ENCODE data around the gene GJD3.
A peak's percentile ranks its signal among the peaks of the same experiment; 100 is the strongest.

Gene GJD3

GRCh38 chr17:40346765-40347158 is 17.8 kb downstream of the GJD3 start:
- H3K27ac Mint-ChIP-seq = peak overlapping the region; percentile 93
- H3K4me1 Mint-ChIP-seq = peaks cover 82% of the 10 kb centered on the region
- H3K4me3 Mint-ChIP-seq = peak overlapping the region; percentile 95

GRCh38 chr17:40345994-40346764 is 18.4 kb downstream of the GJD3 start:
- Mint-ChIP-seq H3K4me1 (peaks cover 78% of the 10 kb centered on the region), H3K27ac (peak overlapping the region; percentile 93), H3K4me3 (peak overlapping the region; percentile 95), H3K27me3 (ENCODE audit: low read depth, poor library complexity) (no peaks in the 10 kb centered on the region), H3K36me3 (ENCODE audit: low read depth) (peaks cover 14% of the 10 kb centered on the region), H3K9me3 (no peaks in the 10 kb centered on the region)
- no peak for TF ChIP-seq CTCF (IDR thresholded peaks at IDR 0.05)
- no peak for DNase-seq

More at GRCh38 chr17:40346765-40347158, 17.8 kb downstream of the GJD3 start:
- Mint-ChIP-seq H3K36me3 (ENCODE audit: low read depth) (peaks cover 14% of the 10 kb centered on the region), H3K9me3 (no peaks in the 10 kb centered on the region), H3K27me3 (ENCODE audit: low read depth, poor library complexity) (no peaks in the 10 kb centered on the region)
- DNase-seq = no peak
- TF ChIP-seq CTCF (IDR thresholded peaks at IDR 0.05) = no peak

GRCh38 chr17:40345161-40345993 is 19.2 kb downstream of the GJD3 start:
- Mint-ChIP-seq H3K27ac (peak overlapping the region; percentile 93), H3K4me3 (peak overlapping the region; percentile 95), H3K27me3 (ENCODE audit: low read depth, poor library complexity) (no peaks in the 10 kb centered on the region), H3K4me1 (peaks cover 80% of the 10 kb centered on the region), H3K9me3 (no peaks in the 10 kb centered on the region), H3K36me3 (ENCODE audit: low read depth) (peaks cover 14% of the 10 kb centered on the region)
- DNase-seq = peak; percentile 77
- no peak for TF ChIP-seq CTCF (IDR thresholded peaks at IDR 0.05)

- no peak for TF ChIP-seq CTCF (IDR thresholded peaks at IDR 0.05)
- Mint-ChIP-seq H3K27me3 (ENCODE audit: low read depth, poor library complexity) (peaks cover 3% of the 10 kb centered on the region), H3K4me3 (peak overlapping the region; percentile 95), H3K9me3 (no peaks in the 10 kb centered on the region), H3K27ac (peak overlapping the region; percentile 93), H3K4me1 (peaks cover 80% of the 10 kb centered on the region), H3K36me3 (ENCODE audit: low read depth) (peaks cover 7% of the 10 kb centered on the region)
- no peak for DNase-seq
Measured at GRCh38 chr17:40344421-40345160, 19.9 kb downstream of the GJD3 start.

GRCh38 chr17:40343219-40344119 is 21.1 kb downstream of the GJD3 start:
- no peak for TF ChIP-seq CTCF (IDR thresholded peaks at IDR 0.05)
- H3K27ac Mint-ChIP-seq = peak overlapping the region; percentile 95
- peaks cover 3% of the 10 kb centered on the region for H3K27me3 Mint-ChIP-seq (ENCODE audit: low read depth, poor library complexity)
- H3K9me3 Mint-ChIP-seq = no peaks in the 10 kb centered on the region
- peak; percentile 41 for DNase-seq
- H3K4me1 Mint-ChIP-seq = peaks cover 77% of the 10 kb centered on the region
- H3K36me3 Mint-ChIP-seq (ENCODE audit: low read depth) = no peaks in the 10 kb centered on the region
- H3K4me3 Mint-ChIP-seq = peak overlapping the region; percentile 95
